ENCODE data around the gene CDKN2B.

CDKN2B gene

DNA sequence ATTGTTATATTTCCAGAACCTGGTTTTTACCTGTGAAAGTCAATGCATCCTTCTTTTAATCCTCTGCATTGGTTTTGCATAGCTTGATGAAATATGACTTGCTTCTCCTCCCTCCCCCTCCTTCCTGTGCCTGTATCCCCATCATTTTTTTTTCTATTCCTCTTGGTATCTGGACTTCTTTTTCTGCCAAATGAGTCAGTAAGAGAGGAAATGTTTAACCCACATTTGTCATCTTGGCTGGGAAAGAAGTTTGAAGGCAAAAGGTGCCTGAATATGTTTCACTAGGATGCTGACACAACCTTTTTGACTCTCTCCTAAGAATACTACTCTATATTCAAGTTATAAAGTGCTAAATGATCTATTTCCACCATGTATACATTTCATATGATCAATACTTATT is 35.5 kb upstream of the CDKN2B start:
- Histone ChIP-seq H3K4me1 (no peaks in the 10 kb centered on the region), H3K27me3 (ENCODE audit: low read depth) (no peaks in the 10 kb centered on the region), H3K36me3 (replicated peaks) (no peaks in the 10 kb centered on the region), H3K9me3 (no peaks in the 10 kb centered on the region), H3K4me3 (no peak overlapping the region)
- in situ Hi-C loops (cut with MboI; ENCODE audit: low sequenced_read_pairs) = loop anchor here (10.0 to 25.0 kb wide), 2 partner anchors 60 to 418 kb away; no protein-coding TSS in a partner anchor
- no peak for DNase-seq (ENCODE audit: low spot score in 2 of 2)

DNA sequence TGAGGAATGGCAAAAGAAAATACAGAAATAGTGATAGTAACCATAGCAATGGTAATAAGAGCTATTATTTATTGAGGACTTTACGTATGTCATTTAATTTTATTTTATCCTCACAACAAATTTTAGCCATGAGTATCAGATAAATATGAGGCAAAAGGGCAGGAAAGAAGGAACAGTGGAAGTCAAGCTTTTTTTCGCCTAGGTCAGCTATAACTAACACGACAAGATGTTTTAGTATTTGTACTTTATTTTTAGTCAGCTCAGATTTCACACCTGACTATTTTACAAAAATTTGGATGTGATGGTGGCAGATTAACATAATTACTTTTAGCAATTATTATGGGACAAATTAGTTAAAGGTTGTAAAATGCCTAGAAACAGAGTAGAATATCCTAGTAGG is 34.8 kb upstream of the CDKN2B start:
- H3K27me3 ChIP-seq (ENCODE audit: low read depth) = no peaks in the 10 kb centered on the region
- H3K4me3 ChIP-seq = no peak overlapping the region
- in situ Hi-C loops (cut with MboI; ENCODE audit: low sequenced_read_pairs) = loop anchor here (10.0 to 25.0 kb wide), 2 partner anchors 61 to 418 kb away; no protein-coding TSS in a partner anchor
- H3K36me3 ChIP-seq (replicated peaks) = no peaks in the 10 kb centered on the region
- DNase-seq (ENCODE audit: low spot score in 2 of 2) = no peak
- H3K4me1 ChIP-seq = no peaks in the 10 kb centered on the region
- no peaks in the 10 kb centered on the region for H3K9me3 ChIP-seq

DNA sequence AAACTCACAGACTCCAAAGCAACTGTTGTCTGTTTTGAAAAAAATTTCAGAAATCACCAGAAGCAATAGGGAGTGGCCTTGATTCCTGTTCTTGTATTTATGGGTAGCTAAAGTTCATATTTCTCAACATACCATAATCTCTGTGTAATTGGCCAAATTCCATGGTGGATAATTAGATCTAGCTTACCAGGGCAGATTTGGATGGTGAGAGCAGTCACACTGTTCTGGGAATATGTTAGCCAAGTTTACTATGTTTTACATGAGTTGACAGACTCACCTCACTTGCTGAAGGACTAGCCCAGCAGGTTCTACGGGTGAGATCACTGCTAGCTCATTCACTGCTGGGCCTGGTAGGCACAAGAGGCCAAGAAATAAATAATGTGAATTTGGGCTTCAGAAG is 32.7 kb upstream of the CDKN2B start:
- Histone ChIP-seq H3K4me1 (no peaks in the 10 kb centered on the region), H3K27me3 (ENCODE audit: low read depth) (no peaks in the 10 kb centered on the region), H3K9me3 (no peaks in the 10 kb centered on the region), H3K36me3 (replicated peaks) (no peaks in the 10 kb centered on the region), H3K4me3 (no peak overlapping the region)
- in situ Hi-C loops (cut with MboI; ENCODE audit: low sequenced_read_pairs) = loop anchor here (10.0 to 25.0 kb wide), 2 partner anchors 63 to 421 kb away; no protein-coding TSS in a partner anchor
- DNase-seq (ENCODE audit: low spot score in 2 of 2) = no peak

GRCh38 chr9:22041344-22041743 is 32.2 kb upstream of the CDKN2B start:
- H3K4me3 ChIP-seq = no peak overlapping the region
- in situ Hi-C loops (cut with MboI; ENCODE audit: low sequenced_read_pairs) = loop anchor here (10.0 to 25.0 kb wide), 2 partner anchors 63 to 421 kb away; no protein-coding TSS in a partner anchor
- no peaks in the 10 kb centered on the region for H3K36me3 ChIP-seq (replicated peaks)
- no peaks in the 10 kb centered on the region for H3K9me3 ChIP-seq
- no peaks in the 10 kb centered on the region for H3K27me3 ChIP-seq (ENCODE audit: low read depth)
- no peaks in the 10 kb centered on the region for H3K4me1 ChIP-seq
- no peak for DNase-seq (ENCODE audit: low spot score in 2 of 2)

GRCh38 chr9:22040760-22041159 is 31.7 kb upstream of the CDKN2B start:
- Histone ChIP-seq H3K27me3 (ENCODE audit: low read depth) (no peaks in the 10 kb centered on the region), H3K36me3 (replicated peaks) (no peaks in the 10 kb centered on the region), H3K9me3 (no peaks in the 10 kb centered on the region), H3K4me1 (no peaks in the 10 kb centered on the region), H3K4me3 (no peak overlapping the region)
- no peak for DNase-seq (ENCODE audit: low spot score in 2 of 2)
- in situ Hi-C loops (cut with MboI; ENCODE audit: low sequenced_read_pairs) = loop anchor here (10.0 to 25.0 kb wide), 2 partner anchors 64 to 422 kb away; no protein-coding TSS in a partner anchor

GRCh38 chr9:22039258-22039657 is 30.2 kb upstream of the CDKN2B start:
- Histone ChIP-seq H3K4me1 (no peaks in the 10 kb centered on the region), H3K9me3 (no peaks in the 10 kb centered on the region), H3K4me3 (no peak overlapping the region), H3K27me3 (ENCODE audit: low read depth) (no peaks in the 10 kb centered on the region), H3K36me3 (replicated peaks) (no peaks in the 10 kb centered on the region)
- in situ Hi-C loops (cut with MboI; ENCODE audit: low sequenced_read_pairs) = loop anchor here (25.0 kb wide), 1 partner anchor 423 kb away; no protein-coding TSS in a partner anchor
- no peak for DNase-seq (ENCODE audit: low spot score in 2 of 2)

- Histone ChIP-seq H3K36me3 (replicated peaks) (no peaks in the 10 kb centered on the region), H3K4me3 (no peak overlapping the region), H3K4me1 (no peaks in the 10 kb centered on the region; the same call in 1 of the 2 replicates), H3K9me3 (no peaks in the 10 kb centered on the region), H3K27me3 (ENCODE audit: low read depth) (no peaks in the 10 kb centered on the region)
- peak in 1 of 2 experiments; percentile 37 for DNase-seq (ENCODE audit: low spot score in 2 of 2)
- in situ Hi-C loops (cut with MboI; ENCODE audit: low sequenced_read_pairs) = loop anchor here (25.0 kb wide), 1 partner anchor 424 kb away; no protein-coding TSS in a partner anchor
Measured at GRCh38 chr9:22037954-22038690, 29.0 kb upstream of the CDKN2B start.

- Histone ChIP-seq H3K9me3 (no peaks in the 10 kb centered on the region), H3K36me3 (replicated peaks) (no peaks in the 10 kb centered on the region), H3K4me3 (no peak overlapping the region), H3K27me3 (ENCODE audit: low read depth) (no peaks in the 10 kb centered on the region), H3K4me1 (peaks cover 9% of the 10 kb centered on the region)
- DNase-seq (ENCODE audit: low spot score in 2 of 2) = no peak
- in situ Hi-C loops (cut with MboI; ENCODE audit: low sequenced_read_pairs) = loop anchor here (25.0 kb wide), 1 partner anchor 425 kb away; no protein-coding TSS in a partner anchor
Measured at GRCh38 chr9:22036866-22037626, 27.9 kb upstream of the CDKN2B start.

GRCh38 chr9:22035591-22036011 is 26.5 kb upstream of the CDKN2B start:
- no peaks in the 10 kb centered on the region for H3K9me3 ChIP-seq
- H3K27me3 ChIP-seq (ENCODE audit: low read depth) = no peaks in the 10 kb centered on the region
- peaks cover 9% of the 10 kb centered on the region for H3K4me1 ChIP-seq
- in situ Hi-C loops (cut with MboI; ENCODE audit: low sequenced_read_pairs) = loop anchor here (25.0 kb wide), 1 partner anchor 427 kb away; no protein-coding TSS in a partner anchor
- DNase-seq (ENCODE audit: low spot score in 2 of 2) = no peak
- H3K4me3 ChIP-seq = no peak overlapping the region
- H3K36me3 ChIP-seq (replicated peaks) = no peaks in the 10 kb centered on the region

DNA sequence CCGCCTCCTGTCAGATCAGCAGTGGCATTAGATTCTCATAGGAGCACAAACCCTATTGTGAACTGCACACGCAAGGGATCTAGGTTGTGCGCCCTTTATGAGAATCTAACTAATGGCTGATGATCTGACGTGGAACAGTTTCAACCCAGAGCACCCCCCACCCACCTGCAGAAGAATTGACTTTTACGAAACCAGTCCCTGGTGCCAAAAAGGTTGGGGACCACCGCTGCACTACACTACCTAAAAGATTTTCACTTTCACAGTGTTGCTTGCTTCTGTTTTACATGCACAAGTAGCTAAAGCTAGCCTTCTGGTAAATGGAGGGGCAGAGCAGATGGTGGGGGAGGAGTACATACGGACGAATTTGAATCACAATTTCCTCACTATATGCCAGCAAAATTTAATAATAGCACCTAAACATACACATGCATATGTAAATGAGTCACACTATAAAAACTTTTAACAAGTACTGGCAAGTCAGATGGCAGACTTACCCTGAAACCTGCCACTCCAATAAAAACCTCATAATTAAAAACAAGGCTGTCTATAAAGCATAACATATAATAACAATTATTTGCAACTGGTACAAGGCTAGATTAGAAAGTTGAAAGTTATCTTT is 24.0 kb upstream of the CDKN2B start:
- H3K9me3 ChIP-seq = no peaks in the 10 kb centered on the region
- no peaks in the 10 kb centered on the region for H3K27me3 ChIP-seq (ENCODE audit: low read depth)
- H3K4me1 ChIP-seq = peaks cover 18% of the 10 kb centered on the region
- H3K4me3 ChIP-seq = no peak overlapping the region
- H3K36me3 ChIP-seq (replicated peaks) = no peaks in the 10 kb centered on the region
- in situ Hi-C loops (cut with MboI; ENCODE audit: low sequenced_read_pairs) = loop anchor here (25.0 kb wide), 1 partner anchor 429 kb away; no protein-coding TSS in a partner anchor
- DNase-seq (ENCODE audit: low spot score in 2 of 2) = peak; percentile 17 to 43

GRCh38 chr9:22031655-22032411 is 22.7 kb upstream of the CDKN2B start:
- in situ Hi-C loops (cut with MboI; ENCODE audit: low sequenced_read_pairs) = loop anchor here (25.0 kb wide), 1 partner anchor 430 kb away; no protein-coding TSS in a partner anchor
- no peaks in the 10 kb centered on the region for H3K27me3 ChIP-seq (ENCODE audit: low read depth)
- no peaks in the 10 kb centered on the region for H3K9me3 ChIP-seq
- H3K4me1 ChIP-seq = peaks cover 18% of the 10 kb centered on the region
- H3K4me3 ChIP-seq = no peak overlapping the region
- H3K36me3 ChIP-seq (replicated peaks) = no peaks in the 10 kb centered on the region
- DNase-seq (ENCODE audit: low spot score in 2 of 2) = no peak

DNA sequence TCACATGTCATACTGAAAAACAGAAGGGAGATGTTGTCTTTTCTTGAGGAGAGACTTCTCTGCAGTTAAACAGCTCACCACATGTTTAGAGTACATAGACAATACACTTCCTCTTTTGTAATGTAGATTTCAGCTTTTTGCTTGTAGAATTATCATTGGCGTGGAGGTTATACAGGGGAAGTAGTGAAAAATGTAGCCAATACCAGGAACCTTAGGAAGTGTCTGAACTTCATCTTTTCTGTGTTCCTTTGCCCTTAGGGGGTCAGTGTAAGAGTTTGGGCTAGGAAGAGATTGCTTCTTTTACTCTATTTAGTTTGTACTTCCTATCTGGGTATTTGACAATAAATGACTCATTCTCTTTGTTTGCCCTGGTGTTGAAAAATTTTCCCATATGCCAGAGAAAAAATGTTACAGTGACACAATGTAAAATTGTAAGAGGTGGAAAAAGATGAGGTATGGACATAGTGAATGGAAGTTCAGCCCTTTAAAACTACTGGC is 21.0 kb upstream of the CDKN2B start:
- Histone ChIP-seq H3K4me3 (no peak overlapping the region), H3K9me3 (no peaks in the 10 kb centered on the region), H3K4me1 (peaks cover 18% of the 10 kb centered on the region), H3K27me3 (ENCODE audit: low read depth) (no peaks in the 10 kb centered on the region), H3K36me3 (replicated peaks) (no peaks in the 10 kb centered on the region)
- peak in 1 of 2 experiments; percentile 92 for DNase-seq (ENCODE audit: low spot score in 2 of 2)
- in situ Hi-C loops (cut with MboI; ENCODE audit: low sequenced_read_pairs) = loop anchor here (25.0 kb wide), 1 partner anchor 432 kb away; no protein-coding TSS in a partner anchor
